IPS-11a (cell line): ENCODE measurements around the gene PRRT3.
"Not testable (repeated sequence)": the region's sequence is repeated elsewhere in the genome, so short reads cannot be mapped to it uniquely, and the experiment has no call there.

Source experiments
- H3K4me3 ChIP-seq: one replicate; pipeline ENCODE4 v1.5.1; 2013; ENCODE audit warnings: low read depth, low read length, control low read depth

PRRT3 gene

GRCh38 chr3:9899289-9899791 is 52.9 kb downstream of the PRRT3 start:
- H3K4me3 ChIP-seq = no peak overlapping the region

GRCh38 chr3:9898467-9899241 is 53.6 kb downstream of the PRRT3 start:
- no peak overlapping the region for H3K4me3 ChIP-seq

GRCh38 chr3:9897408-9898372 is 54.5 kb downstream of the PRRT3 start:
- no peak overlapping the region for H3K4me3 ChIP-seq

- H3K4me3 ChIP-seq = not testable (repeated sequence)
Measured at GRCh38 chr3:9896755-9897407, 55.3 kb downstream of the PRRT3 start.

GRCh38 chr3:9895715-9896114 is 56.5 kb downstream of the PRRT3 start:
- not testable (repeated sequence) for H3K4me3 ChIP-seq
